HG03045 (cell line): ENCODE measurements around the gene FREM1.

ENCODE experiments used
- ATAC-seq: cut with Tn5 transposase; IDR thresholded peaks from one replicate; pipeline ENCODE4 v1.9.1; 2021; ENCODE audit warnings: mild to moderate bottlenecking, moderate library complexity; ENCODE audit not compliant: unreplicated experiment

FREM1 gene

DNA sequence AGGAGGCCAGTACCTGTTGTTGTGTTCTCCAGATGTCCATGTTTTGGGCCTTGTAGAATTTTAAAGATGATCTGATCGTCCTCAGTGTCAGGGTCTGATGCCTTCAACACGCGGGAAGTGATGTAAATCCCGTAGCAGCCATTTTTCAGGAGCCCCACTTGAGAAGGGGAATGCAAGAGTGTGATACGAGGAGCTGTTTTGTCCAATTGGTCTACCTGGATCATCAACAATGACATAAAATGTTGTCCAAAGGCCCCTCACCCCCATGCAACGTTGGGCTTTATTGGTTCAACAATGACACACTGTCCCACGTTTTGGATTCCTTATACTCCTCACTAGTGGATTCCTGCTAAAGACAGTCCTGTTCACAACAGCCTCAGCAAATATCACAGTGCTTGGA is 139.6 kb downstream of the FREM1 start:
- ATAC-seq: no peak

DNA sequence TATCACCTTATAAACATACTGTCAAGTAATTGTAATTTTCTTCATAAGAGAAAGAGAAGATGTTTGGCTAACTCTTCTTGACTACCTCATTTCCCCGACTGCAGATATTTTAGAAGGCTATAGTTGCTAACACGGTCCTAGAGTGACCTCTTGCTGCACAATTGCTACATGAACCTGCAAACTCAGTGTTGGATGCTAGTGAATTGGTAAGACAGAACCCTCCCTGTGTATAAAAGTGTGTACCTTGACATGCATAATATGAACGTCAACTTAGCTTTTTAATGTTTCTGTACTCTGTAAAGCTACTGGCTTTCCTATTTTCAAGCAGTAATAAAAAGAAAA is 141.0 kb downstream of the FREM1 start:
- no peak for ATAC-seq

DNA sequence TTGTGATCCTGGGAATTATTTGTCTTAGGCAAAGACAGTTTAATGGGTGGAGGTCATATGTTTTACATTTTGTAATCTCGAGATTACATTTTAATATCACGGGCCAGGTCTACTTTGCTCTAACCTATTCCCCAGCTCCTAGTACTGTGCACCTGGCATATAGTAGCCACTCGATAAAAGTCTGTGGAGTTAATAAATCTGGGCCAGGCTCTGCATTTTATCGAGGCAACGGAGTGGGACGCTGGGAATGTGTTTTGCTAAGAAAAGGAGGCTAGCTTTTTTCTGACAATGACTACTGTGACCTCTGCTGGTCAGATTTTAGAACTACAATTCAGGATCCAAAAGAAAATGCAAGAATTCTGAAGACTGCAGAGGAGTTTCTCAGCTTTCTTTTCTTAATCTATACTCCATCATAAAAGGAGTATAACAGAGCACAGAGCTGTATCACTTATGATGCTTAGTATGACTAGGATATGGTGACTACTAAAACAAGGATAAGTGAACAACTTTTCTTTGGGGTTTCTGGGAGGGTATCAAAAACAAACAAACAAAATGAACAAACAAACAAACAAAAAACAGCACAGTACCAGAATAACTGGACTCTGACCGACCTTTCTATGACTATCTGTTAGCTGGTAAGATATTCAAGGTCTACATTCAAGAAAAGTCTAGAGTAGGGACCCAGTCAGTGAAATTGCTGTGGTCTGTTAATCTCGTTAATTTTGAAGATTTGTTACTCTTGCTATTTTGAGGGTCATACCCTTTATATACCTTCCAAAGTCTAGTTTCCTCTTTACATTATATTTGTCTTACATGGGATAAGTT is 141.6 kb downstream of the FREM1 start:
- ATAC-seq: no peak

- no peak for ATAC-seq
Observed at GRCh38 chr9:14766299-14766698, 143.9 kb downstream of the FREM1 start.

DNA sequence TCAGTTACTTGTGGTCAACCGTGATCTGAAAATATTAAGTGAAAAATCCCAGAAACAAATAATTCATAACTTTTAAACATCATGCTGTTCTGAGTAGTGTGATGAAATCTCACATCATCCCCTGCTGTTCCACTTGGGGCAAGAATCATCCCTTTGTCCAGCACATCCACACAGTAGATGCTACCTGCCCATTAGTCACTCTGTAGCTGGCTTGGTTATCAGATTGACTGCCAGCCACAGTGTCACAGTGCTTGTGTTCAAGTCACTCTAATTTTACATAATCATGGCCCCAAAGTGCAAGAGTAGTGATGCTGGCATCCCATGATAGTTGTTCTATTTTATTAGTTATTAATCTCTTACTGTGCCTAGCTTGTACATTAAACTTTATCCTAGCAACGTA is 148.6 kb downstream of the FREM1 start:
- ATAC-seq: no peak

DNA sequence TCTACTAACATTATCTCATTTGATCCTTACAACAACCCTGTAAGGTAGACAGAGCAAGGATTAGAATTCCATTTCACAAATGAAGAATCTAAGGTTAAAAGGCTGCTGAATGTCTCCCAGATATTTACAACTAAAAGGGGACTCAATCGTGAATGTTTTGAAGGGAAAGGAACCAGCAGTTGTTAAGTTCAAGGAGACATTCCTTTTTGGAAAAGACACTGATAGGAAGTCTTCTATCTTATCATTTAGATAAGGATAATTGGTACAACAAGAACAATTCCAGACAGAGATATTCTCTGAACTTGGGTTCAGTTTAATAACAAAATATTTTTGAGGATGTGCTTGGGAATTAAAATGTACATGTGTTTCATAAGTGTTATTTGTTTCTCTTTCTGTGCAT is 150.2 kb downstream of the FREM1 start:
- ATAC-seq: no peak

GRCh38 chr9:14756291-14756690 is 153.9 kb downstream of the FREM1 start:
- ATAC-seq: no peak

GRCh38 chr9:14752871-14753270 is 157.4 kb downstream of the FREM1 start:
- ATAC-seq: no peak

GRCh38 chr9:14752271-14752670 is 158.0 kb downstream of the FREM1 start:
- no peak for ATAC-seq

DNA sequence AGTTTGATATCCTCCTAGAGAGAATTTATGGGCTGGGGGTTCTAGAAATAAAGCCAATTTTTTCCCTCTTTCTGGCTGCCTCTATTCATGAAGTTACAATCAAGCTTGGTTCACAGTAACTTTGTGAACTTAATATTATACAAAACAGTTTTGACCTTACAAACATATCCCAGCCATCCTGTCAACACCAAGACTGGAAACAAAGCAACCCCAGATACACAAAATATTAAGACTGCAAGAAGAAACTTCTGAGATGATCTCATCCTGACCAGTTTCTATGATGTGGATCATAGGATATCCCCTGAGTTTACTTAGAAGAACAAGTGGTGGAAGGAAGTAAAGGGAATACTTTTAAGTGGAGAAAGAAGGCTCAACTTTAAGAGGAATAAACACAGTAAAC is 159.4 kb downstream of the FREM1 start:
- no peak for ATAC-seq

DNA sequence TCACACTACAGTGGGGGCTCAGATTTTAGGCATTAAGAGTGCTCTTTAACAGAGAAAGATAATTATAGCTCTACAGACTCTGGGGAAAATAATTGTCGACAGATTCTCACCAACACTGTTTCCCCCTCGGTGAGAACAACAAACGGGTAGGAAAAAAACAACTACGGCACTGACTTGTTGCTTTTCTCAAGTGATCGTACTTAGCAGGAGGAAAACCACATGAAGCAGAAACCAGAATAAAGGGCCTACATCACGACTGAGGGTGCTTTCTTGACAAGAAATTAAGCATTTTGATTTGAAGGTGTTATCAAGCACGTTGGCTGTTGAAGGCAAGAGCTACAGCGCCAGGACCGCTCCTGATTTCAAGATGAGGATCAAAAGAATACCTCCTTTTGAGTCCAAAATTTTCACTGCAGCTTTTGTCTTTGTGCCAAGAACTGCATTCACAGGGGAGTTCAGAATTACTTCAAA is 160.5 kb downstream of the FREM1 start:
- no peak for ATAC-seq

- no peak for ATAC-seq
Observed at GRCh38 chr9:14748373-14748772, 161.9 kb downstream of the FREM1 start.

DNA sequence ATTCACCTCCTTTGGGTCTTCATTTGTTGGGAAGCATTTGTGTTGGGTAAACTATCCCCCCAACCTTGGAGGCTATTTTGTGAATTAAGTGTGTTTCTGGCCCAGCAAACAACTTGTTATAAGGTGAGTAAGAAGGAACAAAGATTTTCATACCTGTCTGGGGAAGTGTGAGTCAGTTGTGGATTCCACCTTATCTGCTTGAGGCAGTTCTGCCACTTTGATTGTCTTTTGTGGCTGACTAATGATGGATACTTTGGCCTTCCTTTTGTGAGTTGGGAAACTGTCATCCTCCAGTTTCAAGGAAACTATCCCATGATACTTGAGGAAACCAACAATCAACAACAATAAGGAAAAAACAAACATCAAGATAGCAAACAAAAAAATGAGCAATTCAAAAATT is 163.1 kb downstream of the FREM1 start:
- no peak for ATAC-seq

GRCh38 chr9:14746626-14747025 is 163.6 kb downstream of the FREM1 start:
- ATAC-seq: no peak

DNA sequence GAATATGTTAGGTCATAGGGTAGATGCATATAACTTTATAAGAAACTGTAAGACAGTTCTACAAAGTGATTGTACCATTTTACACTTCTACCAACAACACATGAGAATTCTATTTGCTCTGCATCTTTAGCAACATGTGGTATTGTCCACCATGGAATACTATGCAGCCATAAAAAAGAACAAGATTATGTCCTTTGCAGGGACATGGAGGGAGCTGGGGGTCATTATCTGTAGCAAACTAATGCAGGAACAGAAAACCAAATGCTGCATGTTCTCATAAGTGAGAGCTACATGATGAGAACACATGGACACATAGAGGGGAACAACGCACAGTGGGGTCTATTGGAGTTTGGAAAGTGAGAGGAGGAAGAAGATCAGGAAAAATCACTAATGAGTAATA is 165.5 kb downstream of the FREM1 start:
- ATAC-seq: no peak

DNA sequence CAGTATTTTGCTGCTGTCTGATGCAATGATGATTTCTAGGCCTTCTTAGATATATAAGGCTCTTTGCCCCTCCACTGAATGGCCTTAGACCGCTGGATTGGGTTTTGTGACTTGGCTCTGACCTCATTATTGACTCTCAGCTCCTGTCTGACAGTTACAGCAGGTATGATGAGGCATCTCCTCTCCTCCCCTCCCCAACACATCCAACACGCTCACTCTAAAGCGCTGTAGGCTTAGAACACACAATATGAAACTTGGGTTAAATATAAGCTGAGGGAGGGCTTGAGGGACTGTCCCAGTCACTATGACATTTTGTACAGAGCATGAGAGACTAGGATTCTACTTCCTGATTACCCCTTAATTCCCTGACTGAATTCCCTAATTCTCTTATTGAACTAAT is 168.9 kb downstream of the FREM1 start:
- peak; percentile 83 for ATAC-seq

DNA sequence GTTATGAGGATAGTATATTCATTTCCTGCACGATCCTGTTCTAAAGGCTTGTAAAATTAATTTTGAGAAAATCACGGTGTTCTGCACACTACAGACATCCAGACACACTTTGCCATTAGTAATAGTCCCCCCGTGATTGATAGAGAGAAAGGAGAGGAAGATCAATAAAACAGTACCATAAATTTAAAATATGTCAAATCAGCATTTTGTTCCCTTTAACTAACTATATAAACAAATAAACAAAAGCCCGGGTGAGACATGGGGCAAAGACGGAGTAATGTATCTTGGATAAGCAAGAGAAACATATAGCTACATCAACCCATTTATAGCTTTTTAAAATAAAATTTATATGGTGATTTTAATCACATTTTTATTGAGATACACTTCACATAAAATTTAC is 177.1 kb downstream of the FREM1 start:
- ATAC-seq: no peak

GRCh38 chr9:14731294-14731981 is 178.8 kb downstream of the FREM1 start:
- no peak for ATAC-seq

DNA sequence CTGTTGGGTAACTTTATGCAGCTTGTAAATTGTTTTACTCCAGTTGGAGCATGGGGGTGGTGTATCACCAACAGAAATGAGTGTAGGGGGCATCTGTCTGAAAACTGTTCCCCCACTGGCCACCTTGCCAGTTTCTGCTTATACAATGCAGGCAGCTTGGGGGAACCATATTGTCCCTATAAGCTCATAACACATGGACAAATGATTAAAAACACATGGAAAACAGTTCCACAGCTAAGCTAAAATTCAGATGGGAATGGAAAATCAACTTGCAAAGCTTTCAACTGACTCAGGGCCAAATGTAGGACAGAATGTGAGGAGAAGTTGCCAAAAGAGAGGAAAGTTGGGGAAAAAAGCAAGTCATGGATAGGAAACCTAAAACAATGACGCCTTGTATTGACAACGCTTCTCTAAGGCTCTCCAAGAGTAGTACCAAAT is 179.7 kb downstream of the FREM1 start:
- no peak for ATAC-seq

DNA sequence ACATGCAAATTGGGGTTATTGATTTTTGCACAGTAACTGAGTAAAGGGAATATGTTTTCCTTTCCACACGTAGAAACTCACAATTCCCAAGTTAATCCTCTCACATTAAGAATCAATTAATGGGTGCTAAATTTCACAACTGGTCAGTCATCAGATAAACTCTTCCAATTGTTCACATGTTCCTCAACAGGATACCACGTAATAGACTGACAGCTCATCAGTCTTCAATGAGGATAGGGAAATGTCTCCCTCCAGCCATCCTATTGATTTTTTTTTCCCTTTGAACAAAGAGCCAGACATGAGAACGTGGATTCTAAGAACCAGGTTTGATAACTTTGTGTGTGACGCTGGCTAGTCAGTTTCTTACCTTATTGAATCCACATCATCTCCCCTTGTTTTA is 186.9 kb downstream of the FREM1 start:
- ATAC-seq: no peak

DNA sequence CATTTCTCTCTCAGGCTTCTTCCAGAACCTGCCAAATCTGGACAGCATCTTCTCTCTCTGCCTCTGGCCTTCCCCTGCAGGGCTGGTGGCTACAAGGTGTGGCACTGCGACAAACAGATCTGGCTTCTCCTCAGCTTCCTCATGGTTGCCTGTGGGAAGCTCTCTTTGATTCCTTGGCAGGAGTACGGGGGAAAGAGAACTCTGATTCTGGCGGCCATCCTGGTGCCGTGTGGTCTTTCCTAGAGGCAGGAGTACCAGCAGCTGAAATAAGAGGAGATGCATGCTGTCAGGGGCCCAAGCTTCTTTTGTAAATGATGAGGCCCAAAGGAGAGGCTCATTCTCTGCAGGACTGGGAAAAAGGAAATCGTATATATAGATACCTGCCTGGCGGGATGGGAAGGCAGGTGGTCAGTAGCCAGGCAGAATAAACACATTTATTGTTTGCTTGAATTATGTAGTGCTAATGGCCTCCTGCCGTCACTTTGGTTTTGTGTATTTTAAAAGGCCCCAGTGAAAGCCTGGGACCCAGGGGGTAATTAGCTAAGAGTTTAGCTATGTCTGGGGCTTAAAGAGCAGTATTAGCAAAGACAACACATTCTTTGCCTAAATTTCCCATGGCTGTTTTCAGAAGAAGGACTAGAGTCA is 187.7 kb downstream of the FREM1 start, which contains the start of gene CER1:
Gene CER1, minus strand, starts transcription at position 343 of the 645 bp plus-strand sequence. Its CDS starts 61 bp downstream, at position 282.
- no peak for ATAC-seq
